ENCODE results near the gene SEMA4A. TPM values are rescaled to one million over a fixed set of nuclear protein-coding genes. Genes with fewer than 3 reads are reported as not detected.

SEMA4A gene
- total RNA-seq, 3 donors from 2014 or later (not counting 1 experiment from before 2014, with no cell fraction given) = 2.6 to 13.0 (median 7.0) TPM

DNA sequence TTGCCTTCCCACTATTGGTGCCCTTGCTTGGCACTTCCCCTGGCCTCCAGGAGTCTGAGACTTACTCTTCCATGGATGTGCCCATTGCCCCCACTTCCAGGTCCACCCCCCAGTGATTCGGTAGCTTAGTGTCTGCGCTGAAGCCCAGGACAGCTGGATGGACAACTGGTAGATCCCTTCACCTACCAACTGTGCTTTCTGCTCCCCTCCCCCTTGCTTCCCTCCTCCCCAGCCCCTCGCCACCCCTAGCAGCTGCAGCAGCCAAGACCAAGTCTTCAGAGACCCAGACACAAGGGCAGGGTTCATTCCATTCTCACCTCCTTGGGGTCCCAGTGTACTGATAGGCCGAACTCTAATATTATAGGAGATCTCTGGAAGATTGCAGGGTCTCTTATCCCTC is 31.9 kb upstream of the SEMA4A start:
- no peaks in the 10 kb centered on the region for H3K27me3 ChIP-seq (ENCODE audit: control insufficient read depth, insufficient read depth, low read length)
- no peaks in the 10 kb centered on the region for H3K9me3 ChIP-seq (ENCODE audit: control insufficient read depth, insufficient read depth, low read length)
- Mint-ChIP-seq H3K9me3 (no peaks in the 10 kb centered on the region), H3K27ac (peak overlapping the region in 1 of 2 donors; percentile 24), H3K27me3 (ENCODE audit: low read depth in 2 of 2) (peaks cover 4 to 8% of the 10 kb centered on the region in 2 donors), H3K4me3 (no peak overlapping the region), H3K4me1 (peaks cover 11 to 34% of the 10 kb centered on the region in 2 donors), H3K36me3 (no peaks in the 10 kb centered on the region)
- intact Hi-C loops (cut with micrococcal nuclease) = no loop called here
- ATAC-seq (no peak), DNase-seq (no peak)
- no peak overlapping the region for H3K27ac ChIP-seq (ENCODE audit: low read length)
- no peaks in the 10 kb centered on the region for H3K36me3 ChIP-seq (ENCODE audit: control insufficient read depth, insufficient read depth, low read length)
- TF ChIP-seq, protein P1, sequence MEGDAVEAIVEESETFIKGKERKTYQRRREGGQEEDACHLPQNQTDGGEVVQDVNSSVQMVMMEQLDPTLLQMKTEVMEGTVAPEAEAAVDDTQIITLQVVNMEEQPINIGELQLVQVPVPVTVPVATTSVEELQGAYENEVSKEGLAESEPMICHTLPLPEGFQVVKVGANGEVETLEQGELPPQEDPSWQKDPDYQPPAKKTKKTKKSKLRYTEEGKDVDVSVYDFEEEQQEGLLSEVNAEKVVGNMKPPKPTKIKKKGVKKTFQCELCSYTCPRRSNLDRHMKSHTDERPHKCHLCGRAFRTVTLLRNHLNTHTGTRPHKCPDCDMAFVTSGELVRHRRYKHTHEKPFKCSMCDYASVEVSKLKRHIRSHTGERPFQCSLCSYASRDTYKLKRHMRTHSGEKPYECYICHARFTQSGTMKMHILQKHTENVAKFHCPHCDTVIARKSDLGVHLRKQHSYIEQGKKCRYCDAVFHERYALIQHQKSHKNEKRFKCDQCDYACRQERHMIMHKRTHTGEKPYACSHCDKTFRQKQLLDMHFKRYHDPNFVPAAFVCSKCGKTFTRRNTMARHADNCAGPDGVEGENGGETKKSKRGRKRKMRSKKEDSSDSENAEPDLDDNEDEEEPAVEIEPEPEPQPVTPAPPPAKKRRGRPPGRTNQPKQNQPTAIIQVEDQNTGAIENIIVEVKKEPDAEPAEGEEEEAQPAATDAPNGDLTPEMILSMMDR (IDR thresholded peaks at IDR 0.05) = no peak
- no peak overlapping the region for H3K4me3 ChIP-seq (ENCODE audit: low read length)
- WGBS (ENCODE audit: insufficient coverage) = 100% methylated on average over 3 of the region's 4 CpGs
- H3K4me1 ChIP-seq (ENCODE audit: control insufficient read depth, insufficient read depth, low read length) = peaks cover 49% of the 10 kb centered on the region

DNA sequence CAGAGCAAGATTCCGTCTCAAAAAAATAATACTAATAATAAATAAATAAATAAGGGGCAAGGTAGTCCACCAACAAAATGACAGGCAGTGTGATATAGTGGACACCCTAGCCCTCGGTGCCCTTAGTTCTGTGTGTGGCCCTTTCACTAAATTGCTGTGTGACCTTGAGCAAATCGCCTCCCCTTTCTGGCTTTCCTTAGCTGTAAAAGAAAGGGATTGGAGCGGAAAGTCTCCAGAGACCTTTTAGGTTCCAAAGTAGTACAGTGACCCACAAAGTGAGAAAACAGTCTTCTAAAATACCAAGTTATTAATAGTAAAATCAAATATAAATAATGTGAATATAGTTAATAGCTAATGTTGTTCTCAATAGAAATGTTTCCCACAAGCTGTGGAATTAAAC is 31.3 kb upstream of the SEMA4A start:
- no peak for ATAC-seq
- no peaks in the 10 kb centered on the region for H3K27me3 ChIP-seq (ENCODE audit: control insufficient read depth, insufficient read depth, low read length)
- Mint-ChIP-seq H3K36me3 (no peaks in the 10 kb centered on the region), H3K27ac (peak overlapping the region in 1 of 2 donors; percentile 89), H3K27me3 (ENCODE audit: low read depth in 2 of 2) (peaks cover 2 to 8% of the 10 kb centered on the region in 2 donors), H3K4me1 (peaks cover 11 to 38% of the 10 kb centered on the region in 2 donors), H3K4me3 (no peak overlapping the region), H3K9me3 (no peaks in the 10 kb centered on the region)
- H3K4me3 ChIP-seq (ENCODE audit: low read length) = no peak overlapping the region
- no peaks in the 10 kb centered on the region for H3K36me3 ChIP-seq (ENCODE audit: control insufficient read depth, insufficient read depth, low read length)
- intact Hi-C loops (cut with micrococcal nuclease) = no loop called here
- peaks cover 55% of the 10 kb centered on the region for H3K4me1 ChIP-seq (ENCODE audit: control insufficient read depth, insufficient read depth, low read length)
- H3K27ac ChIP-seq (ENCODE audit: low read length) = no peak overlapping the region
- DNase-seq = no peak
- H3K9me3 ChIP-seq (ENCODE audit: control insufficient read depth, insufficient read depth, low read length) = no peaks in the 10 kb centered on the region
- TF ChIP-seq, protein P1 (IDR thresholded peaks at IDR 0.05) = no peak
- 87% methylated on average over 2 of the region's 4 CpGs for WGBS (ENCODE audit: insufficient coverage)

DNA sequence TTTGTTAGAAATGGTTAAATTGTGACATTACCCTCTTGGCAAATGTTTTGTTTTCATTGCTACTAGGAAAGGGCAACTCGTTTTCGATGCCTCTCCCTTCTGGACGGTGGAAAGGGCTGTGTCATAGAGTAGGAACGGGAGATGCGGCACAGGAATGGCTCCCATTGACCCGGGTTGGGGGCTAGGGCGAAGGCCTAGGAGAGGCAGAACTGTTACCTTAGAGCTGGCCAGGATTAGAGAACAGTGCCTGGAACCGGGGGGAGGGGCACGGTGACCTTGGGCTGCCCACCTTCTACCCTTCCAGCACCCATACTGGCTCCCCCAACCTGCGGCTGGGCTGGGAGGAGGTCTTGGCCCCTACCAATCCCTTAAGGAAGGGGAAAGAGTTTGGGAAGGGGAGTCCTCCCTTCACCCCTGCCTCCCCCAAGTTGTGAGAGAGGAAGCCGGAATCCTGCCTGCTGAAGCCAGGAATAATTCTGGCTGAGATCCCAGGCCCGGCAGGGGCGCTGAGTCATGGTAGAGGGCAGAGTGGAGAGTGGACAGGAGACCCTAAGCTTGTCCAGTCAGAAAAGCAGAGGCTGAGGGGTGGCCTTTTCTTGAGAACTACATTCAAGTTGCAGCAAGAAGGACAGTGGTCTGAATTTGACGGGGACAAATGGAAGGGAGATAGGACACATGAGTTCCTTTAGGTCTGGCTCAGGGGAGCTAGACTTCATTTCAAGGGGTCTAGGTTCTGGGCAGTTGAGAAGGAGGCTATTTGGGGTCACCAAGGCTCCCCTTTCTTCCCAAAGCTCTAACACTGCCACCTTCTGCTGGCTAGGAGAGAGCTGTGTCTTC is 30.6 kb upstream of the SEMA4A start:
- Mint-ChIP-seq H3K36me3 (no peaks in the 10 kb centered on the region), H3K4me1 (peaks cover 17 to 45% of the 10 kb centered on the region in 2 donors), H3K27me3 (ENCODE audit: low read depth in 2 of 2) (peaks cover 2 to 8% of the 10 kb centered on the region in 2 donors), H3K4me3 (no peak overlapping the region), H3K9me3 (no peaks in the 10 kb centered on the region), H3K27ac (peak overlapping the region; percentile 76 to 89)
- TF ChIP-seq, protein P1 (IDR thresholded peaks at IDR 0.05) = no peak
- no peaks in the 10 kb centered on the region for H3K27me3 ChIP-seq (ENCODE audit: control insufficient read depth, insufficient read depth, low read length)
- no peaks in the 10 kb centered on the region for H3K9me3 ChIP-seq (ENCODE audit: control insufficient read depth, insufficient read depth, low read length)
- H3K4me1 ChIP-seq (ENCODE audit: control insufficient read depth, insufficient read depth, low read length) = peaks cover 62% of the 10 kb centered on the region
- 80% methylated on average over 12 of the region's 14 CpGs for WGBS (ENCODE audit: insufficient coverage)
- H3K27ac ChIP-seq (ENCODE audit: low read length) = no peak overlapping the region
- H3K36me3 ChIP-seq (ENCODE audit: control insufficient read depth, insufficient read depth, low read length) = no peaks in the 10 kb centered on the region
- ATAC-seq (no peak), DNase-seq (no peak)
- H3K4me3 ChIP-seq (ENCODE audit: low read length) = no peak overlapping the region
- intact Hi-C loops (cut with micrococcal nuclease) = no loop called here

Measured in natural killer cell (primary cell).